NCI-H2196 treated with DMSO at 0.1 percent for 48 hours (cell line): ENCODE data around the gene EAF1.
"Not testable (repeated sequence)": the region's sequence is repeated elsewhere in the genome, so short reads cannot be mapped to it uniquely, and the experiment has no call there.

Source experiments
- DNase-seq: peaks from one replicate; lab custom pipeline; 2025; ENCODE audit not compliant: unreplicated experiment; lab: John Stamatoyannopoulos, UW

Gene EAF1

GRCh38 chr3:15451216-15452113 is 24.1 kb downstream of the EAF1 start:
- no peak for DNase-seq

- DNase-seq = no peak
These were observed 24.8 kb downstream of the EAF1 start for GRCh38 chr3:15452156-15452555.

GRCh38 chr3:15452961-15453360 is 25.6 kb downstream of the EAF1 start:
- DNase-seq = no peak

GRCh38 chr3:15453501-15453900 is 26.1 kb downstream of the EAF1 start:
- no peak for DNase-seq

DNA sequence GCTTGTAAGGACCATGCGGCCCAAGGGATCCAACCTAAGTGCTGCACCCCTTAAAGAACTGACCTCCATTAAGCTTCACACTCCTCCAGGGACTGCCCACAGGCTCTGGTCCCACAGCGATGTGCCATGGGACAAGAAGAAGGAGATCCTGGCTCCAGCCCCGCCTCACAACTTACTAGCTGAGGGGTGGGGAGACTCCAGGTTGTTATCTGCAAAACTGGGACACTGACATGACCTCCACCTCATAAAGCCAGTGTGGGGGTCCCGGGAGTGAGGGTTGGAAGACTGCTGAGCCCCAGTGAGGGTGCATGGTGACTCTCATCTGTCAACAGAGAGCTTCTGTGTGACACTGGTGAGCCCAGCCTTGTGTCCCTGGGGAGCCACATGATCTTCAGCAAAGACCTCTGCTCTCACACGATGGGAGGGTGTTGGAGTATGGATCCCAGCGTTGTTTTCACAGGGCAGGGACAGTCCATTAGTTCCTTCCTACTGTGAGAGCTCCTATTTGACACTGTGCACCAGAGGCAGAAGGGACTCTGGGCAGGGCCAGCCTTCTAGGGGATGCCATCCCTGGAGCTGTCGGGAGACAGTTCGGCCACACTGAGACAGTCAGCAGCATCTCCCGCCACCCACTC is 26.7 kb downstream of the EAF1 start:
- no peak for DNase-seq

DNA sequence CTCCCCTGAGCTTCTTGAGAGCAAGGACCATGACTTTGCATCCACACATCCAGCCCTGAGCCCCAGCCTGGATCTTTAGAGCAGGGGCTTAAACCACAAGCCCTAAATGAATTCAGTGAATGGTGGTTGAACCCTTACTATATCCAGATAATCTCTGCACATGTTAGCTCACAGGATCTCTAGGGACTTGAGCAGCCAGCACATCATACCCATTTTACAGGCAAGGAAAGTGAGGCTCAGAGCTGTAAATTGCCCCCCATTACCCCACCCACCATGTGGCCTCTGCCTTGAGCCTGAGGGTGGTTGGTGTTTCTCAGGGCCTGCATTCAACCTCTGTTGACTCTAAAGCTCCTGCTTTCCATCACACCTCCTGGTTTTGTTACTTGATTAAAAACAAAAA is 27.6 kb downstream of the EAF1 start:
- no peak for DNase-seq

DNA sequence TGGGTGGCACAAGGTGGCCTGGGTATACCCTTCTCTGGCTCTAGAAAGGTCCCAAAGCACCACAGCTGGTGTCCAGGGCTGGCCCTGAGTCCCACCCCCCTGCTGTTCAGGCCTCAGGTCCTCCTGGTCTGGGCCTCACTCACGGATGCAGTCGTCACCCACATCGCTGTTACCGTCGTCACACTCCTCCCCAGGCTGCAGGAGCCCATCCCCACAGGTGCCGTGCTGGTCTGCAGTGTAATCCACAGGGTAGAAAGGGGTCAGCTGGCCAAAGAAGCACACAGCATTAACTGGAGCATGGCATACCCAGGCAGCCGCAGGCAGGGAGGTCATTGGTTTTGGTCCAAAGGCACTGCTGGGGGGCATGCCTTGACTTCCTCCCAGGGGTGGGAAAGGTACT is 28.4 kb downstream of the EAF1 start:
- no peak for DNase-seq

DNA sequence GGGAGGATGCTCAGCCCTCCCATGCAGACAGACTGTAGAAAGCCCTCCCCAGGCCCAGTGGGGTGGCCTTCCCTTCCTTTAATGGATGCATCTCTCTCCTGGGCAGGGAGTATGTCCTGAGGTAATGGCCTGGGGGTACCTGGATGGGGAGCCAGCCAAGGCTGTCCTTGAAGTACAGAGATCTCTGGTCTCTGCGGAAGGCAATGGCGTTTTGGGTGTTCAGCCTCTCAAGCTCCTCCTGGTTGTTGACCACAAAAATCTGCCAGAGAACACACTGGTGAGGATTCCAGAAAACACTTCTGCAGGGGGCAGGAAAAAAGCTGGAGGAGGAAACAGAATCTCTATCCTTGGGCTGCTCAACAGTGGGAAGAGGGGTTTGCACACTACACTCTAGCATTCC is 28.9 kb downstream of the EAF1 start:
- DNase-seq = no peak

DNA sequence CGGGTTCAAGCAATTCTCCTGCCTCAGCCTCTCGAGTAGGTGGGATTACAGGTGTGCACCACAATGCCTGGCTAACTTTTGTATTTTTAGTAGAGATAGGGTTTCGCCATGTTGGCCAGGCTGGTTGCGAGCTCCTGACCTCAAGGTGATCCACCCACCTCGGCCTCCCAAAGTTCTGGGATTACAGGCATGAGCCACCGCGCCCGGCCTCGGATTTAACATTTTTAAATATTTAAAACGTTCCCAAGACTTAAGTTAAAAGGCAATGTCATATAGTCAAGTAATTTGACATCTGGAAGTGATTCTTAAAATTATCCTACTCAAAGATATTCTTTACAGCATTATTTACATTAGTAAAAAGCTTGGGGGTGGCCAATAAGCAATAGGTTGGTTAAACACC is 29.5 kb downstream of the EAF1 start:
- DNase-seq = not testable (repeated sequence)

DNA sequence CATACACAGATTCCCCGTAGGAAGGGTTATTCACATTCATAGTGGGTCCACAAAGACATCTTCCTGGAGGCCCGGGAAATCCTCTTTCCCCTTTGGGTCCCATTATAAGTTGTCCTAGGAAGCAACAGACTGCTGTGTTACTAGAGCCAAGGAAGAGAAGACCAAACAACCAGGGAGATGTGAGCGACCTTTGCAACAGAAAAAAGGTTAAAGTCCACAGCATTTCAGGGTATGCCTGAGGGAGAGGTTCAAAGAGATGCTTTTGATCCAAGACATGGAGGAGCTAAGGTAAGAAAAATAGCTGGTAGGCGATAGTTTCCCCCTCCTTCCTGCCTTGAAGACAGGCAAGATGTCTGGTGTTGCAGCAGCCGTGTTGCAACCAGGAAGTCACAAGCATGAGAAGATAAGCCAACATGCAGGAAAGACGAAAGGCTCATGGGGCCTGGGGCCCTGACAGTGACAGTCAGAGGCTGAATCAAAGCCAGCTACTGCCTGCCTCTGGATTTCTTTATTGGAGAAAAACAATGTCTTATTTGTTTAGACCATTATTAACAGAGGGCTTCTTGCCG is 30.9 kb downstream of the EAF1 start:
- no peak for DNase-seq

GRCh38 chr3:15460891-15461531 is 33.6 kb downstream of the EAF1 start:
- DNase-seq = no peak

GRCh38 chr3:15462451-15462850 is 35.1 kb downstream of the EAF1 start:
- no peak for DNase-seq

DNA sequence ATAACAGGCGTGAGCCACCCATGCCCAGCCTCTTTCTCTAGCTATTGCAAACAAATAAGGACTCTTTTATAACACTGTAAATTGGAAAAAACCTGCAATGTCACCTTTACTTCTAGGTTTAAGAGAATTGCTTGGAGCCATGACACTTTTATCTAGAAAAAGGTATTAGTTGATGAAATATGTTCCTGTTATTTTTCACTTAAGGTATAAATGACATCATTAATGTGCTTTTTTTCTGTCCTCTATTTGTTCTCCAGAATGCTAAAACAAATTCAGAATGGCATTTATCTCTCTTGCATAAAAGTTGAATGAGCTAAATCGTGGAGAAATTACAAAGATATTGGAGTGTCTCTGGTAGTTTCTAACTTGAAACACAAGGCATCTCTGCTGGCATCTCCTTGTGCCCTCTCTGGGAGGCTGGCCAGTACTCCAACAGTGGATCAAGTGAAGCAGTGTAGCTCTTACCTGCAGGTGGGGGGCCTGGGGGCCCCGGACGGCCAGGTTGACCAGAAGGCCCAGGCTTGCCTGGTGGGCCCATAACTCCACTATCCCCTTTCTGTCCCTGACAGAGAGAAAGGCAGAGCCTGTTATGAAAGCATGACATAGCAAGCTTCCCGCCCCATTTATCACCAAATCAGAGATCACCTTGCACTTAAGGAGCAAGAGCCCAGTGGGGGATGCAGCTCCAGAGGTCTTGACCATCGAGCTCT is 38.6 kb downstream of the EAF1 start:
- DNase-seq = no peak

DNA sequence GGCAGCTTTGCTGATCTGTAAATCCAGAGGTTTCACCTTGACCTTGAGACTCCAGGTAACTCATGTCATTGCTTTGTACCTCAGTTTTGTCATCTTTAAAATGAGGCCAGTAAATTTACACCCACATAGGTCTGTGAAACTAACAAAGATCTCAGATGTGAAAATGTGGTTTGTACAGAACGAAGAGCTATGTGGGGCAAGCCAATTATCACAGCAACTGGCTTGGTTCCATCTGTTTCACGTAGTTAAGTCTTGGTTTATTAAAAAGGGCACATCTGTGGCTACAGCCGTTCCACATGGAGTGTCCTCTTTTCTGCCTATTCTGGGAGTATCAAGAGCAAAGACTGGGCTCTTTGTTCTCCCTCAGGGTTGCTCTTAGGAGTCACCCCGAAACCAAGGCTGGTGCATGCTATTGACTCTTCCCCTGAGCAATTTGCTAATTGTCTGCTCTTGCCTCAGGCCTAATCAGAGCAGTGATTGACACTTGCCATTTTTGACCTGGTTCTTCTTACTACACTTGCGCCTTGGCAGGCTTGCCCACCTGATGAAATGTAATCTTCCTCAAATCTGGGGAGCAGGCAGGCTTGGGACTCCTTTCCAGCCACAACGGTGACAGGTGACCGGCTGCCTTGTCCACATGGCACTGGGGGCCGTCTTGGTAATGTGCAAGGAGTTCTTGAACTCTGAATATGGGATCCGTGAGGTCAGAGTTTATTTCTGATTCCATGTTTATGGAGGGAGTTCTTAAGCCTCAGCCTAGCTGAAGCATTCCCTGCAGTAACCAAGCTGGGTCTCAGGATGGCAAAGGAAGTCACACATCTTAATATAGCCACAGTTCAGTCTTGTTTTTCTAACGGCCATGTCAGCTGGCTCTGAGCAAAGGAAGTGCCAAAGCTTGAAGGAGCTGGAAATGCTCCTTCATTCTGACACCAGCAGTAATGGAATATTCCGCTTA is 40.1 kb downstream of the EAF1 start:
- DNase-seq = no peak

DNA sequence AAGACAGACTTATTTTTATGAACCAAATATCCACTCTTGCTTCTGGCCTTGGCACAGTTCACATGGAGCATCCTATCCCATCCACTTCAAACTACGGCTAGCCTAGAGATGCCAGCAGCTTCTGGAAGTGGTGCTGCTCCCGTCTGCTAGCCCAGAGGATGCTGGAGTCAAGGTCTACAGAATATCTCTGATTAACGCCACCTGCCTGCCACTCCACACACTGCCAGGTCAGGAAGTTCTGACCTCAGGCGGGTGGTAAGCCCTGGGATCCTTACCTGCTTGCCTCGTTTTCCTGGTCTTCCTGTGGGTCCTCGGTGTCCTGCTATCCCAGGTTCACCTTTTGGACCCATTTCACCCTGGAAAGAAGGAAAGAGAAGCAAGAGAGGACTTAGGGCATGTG is 42.9 kb downstream of the EAF1 start:
- DNase-seq = no peak

GRCh38 chr3:15470849-15471248 is 43.5 kb downstream of the EAF1 start:
- no peak for DNase-seq

DNA sequence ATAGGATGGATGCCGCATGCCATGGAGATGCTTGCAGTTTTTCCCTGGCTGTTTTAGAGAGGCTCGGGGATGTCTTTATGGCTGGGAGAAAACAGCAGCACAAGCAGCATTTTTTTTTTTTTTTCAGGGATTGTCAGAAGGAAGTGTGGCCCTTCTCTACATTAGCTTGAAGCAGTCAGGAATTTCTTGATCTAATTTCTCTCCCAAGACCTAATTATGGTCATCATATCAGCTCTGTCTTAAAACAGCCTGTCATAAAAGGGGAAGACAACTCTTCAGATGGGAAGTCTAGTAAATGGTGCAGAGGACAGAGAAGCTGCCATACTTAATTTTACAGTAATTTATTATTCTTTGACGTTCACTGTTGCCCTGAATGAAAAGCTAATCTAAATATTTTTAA is 44.5 kb downstream of the EAF1 start:
- DNase-seq = no peak

DNA sequence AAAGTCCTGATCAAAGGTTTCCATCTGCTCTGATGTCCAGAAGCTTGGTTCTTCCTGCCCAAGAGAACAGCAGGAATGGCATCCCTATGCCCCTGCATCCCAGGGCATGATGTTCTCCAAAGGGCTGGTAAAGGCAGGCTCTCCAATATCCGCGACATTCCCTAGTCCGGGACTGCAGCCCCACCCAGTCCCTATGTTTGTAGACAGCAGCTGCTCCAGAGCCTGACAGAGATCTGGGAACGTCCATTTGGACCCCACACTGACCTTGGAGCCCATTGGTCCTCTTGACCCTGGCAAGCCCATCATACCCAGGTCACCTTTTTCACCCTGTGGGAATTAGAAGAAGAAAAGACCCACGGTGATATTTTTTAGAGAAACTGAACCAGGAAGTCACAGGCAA is 47.8 kb downstream of the EAF1 start:
- no peak for DNase-seq

DNA sequence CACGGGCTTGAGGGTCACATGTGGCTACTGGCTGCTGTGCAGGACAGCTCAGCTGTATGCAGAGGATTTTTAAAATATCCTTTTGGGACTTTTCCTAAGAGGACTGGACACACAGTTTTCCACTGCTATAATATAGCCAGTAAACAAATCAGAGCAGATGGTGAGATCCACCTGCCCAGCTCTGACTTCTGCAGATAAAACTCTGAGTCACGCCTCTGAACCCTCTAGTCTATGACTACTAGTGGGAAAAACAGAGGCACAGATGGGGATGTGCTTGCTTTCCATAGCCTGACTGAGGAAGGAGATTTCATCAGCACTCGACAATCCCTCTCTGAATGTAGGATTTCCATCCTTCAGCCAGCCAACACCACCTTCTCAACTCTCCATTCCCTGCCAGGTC is 49.0 kb downstream of the EAF1 start:
- DNase-seq = no peak
